GM18502 (cell line): ENCODE data around the gene LYRM4.
A peak's percentile ranks its signal among the peaks of the same experiment; 100 is the strongest.

Experiments
- ATAC-seq: cut with Tn5 transposase; IDR thresholded peaks from one replicate; pipeline ENCODE4 v1.9.1; 2021; ENCODE audit warnings: mild to moderate bottlenecking; ENCODE audit not compliant: unreplicated experiment, poor library complexity

The LYRM4 gene

DNA sequence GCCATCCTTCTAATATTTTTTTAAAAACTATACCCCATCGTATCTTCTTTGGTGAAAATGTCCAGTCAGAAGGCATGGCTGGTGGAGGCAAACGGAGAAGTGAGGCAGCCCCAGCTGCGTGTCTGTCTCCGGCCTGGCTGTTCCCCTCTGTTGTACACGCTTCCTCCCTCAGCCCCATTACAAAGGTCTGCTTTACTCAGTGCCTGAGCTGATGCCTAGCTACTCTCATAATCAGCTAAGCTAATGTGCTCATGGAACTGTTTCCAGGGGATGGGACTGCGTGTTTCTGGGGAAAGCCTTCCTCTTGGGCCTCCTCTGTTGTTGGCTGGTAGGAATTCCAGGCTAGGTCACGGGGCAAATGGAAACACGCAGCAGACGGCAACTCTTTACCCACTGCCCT, 108.3 kb downstream of the LYRM4 start:
- no peak for ATAC-seq

DNA sequence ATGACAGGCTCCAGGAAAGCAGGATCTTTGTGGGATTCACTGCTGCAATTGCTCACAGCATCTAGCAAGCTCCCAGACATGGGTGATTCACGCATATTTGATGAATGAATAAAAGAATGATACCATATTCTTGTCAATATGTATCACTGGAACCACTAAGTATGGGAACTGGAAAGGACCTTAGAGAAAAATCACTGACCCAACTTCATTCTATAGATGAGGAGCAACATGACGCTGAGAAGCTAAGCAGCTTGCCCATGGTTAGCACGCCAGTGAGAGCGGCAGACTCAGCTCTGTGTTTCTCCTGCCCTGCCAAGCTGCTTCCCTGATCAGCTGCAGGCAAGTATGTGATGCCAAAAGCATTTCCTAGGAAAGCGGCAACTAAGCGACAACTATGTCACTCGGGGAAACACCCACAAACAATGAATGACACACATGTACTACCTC, 108.8 kb downstream of the LYRM4 start:
- no peak for ATAC-seq

DNA sequence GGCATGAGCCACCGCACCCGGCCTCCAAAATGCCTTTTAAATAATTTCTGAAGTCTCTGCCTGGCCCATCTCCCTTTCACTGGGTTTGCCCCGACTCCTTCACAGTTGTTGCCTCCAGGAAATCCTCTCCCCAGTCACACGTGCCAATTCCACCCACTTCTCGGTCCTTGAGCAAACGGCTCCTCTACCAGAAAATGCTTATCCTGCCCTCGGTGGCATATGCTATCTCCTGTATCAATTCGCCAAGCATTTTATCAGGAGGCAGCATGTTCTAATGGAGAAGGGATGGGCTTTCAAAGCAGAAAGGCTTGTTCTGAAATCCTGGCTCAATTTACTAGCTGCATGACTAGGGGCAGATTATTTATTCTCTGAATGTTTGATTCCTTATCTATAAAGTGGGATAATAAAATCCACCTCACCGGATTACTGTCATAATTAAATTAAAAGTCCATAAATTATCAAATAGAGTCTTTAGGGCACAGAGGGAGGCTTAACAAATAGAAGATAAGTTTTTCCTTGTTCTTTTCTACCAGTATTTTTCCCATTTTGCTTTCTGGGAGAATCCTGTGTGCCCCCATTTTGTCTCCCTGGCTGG, 109.3 kb downstream of the LYRM4 start:
- no peak for ATAC-seq

DNA sequence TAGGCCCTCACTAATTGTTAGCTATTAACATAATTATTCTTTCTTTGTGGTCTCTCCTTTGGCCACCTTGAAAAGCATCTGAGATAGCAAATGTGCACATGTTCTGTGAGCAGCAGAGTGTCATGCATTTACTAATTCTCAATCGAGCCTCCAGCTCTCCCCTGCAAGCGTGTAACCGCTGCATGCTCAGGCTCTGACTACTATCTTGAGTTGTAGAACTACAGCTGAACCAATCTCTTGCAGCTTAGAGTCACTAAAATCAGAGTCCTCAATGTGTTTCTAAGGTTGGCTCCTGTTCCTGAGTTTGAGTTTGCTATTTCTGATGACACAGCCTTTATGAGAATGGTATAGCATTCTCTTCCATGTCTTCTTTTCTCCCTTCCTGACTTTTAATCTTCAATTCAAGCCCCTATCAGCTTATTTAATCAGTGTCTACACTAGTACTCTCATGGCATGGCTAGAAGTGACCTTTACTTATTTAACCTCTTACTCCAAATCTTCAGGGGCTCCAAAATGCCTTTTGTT, 110.1 kb downstream of the LYRM4 start:
- no peak for ATAC-seq

DNA sequence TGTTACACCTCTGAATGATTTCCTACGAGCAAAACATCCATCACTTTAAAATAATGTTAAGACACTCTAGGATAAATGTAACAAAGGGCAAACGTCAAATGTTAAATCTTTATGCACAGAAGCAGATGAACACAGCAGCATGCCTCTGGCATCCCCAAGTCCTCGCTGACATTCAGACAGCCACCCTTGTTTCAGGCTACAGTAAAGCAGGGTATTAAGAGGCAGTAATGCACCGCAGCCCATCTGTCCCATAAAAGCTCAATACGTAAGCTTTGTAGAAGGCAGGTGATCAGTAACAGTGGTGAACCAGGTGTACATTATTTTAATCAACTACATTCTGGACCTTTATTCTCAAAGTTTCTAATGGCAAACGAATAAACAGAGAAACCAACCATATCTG, 110.9 kb downstream of the LYRM4 start:
- no peak for ATAC-seq

DNA sequence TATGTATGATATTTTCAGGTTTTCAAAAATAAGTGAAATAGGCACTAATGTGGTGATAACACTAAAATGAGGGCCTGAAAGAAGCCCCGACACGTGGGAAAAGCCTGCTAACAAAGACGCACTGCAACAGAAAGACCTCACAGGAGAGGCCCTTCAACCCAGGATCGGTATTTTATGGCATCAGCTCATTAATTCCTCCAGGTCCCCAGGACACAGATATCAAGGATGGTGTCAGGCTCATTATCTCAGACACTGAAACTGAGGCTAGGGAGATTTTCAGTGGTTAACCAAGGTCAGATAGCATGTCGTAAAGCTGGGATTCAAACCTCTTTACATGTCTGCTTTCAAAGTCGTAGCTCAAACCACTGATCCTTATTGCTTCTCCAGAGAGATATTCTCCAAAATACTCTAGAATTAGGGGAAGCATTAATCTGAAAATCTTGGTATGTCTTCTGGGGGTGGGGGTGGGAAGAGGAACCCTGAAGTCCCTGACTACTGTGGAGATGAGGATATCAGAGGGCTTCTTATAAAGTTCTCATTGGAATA, 111.5 kb downstream of the LYRM4 start:
- ATAC-seq, result no peak

DNA sequence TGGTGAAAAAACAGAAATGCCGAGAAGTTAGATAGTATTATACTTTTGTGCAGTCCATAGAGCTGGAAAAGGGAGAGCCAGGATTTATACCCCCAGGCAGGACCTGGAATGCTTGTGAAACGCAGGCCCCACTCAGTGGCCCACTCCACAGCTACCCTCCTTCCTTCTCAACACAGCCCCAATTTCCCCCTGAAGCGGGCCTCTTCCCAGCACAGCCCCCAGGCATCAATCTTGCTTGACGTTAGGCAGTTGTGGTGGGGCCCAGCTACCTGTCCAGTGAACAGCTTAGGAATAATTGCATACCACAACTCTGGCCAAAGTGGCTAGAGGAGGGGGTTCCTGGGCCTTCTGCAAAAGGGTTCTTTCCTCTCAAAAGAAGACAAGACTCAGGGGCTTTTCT, 114.4 kb downstream of the LYRM4 start:
- no peak for ATAC-seq

DNA sequence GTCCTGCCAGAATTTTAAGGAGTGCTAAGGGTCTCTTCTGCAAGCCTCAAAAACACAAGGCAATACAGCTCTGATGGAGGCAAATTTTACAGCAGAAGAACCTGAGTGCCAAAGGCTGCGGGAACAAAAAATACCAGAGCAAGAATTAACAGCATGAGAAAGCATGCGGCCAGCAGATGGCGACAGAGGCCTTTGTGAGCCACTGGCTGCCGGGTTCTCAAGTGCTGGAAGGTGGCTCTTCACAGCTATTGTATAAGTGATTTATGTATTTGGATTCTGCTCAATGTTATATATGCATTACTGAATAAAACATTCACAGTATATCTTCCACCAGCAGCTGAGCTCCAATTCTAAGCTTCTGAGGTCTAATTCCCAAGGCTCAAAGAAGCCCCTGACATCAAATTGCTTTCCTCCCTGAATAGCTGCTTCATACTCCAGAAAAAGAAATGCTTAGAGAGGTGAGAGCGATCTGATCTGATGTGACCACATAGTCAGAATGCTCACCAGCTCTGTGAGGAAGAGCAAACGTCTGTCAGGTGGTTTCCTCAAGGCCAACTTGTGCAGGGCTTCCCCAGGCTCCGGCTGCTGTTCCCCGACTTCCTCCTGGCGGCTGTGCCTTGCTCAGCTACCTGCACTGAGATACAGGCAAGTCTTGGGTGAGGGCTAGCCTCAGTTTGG, 117.0 kb downstream of the LYRM4 start:
- ATAC-seq, result no peak

DNA sequence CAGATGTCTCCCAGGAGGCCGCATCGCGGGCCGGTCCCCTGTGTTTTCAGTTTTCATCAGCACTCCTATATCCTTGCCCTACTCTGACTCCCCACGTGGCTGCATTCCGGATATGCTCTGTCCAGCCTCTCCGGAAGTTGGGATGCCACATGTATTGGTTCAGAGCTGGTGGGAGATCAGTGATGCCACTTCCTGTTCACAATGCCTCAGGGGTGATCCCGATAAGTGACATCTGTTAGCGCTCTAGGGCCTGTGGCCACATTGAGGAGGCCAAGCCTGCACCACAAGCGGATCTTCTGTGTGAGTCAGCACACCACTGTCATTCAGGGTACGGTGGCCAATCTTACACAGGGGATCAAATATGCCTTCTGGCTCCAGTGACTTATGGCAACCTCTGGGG, 117.8 kb downstream of the LYRM4 start:
- ATAC-seq, result no peak

DNA sequence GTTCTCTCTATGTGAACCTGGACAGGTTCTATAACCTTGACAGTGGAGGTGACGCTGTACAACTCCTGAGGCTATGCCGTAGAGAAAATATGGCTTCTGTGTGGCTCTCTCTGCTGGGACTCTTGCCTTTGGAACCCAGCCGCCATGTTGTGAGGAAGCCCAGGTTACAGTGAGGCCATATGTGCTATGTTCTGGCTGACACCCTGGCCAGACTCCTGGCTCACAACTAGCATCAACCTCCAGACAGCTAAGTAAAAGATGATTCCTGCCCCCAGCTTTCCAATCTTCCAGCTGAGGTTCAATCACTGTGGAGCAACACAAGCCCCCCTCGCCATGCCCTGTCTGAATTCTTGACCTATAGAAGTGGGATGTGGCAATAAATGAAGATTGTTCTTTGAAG, 118.6 kb downstream of the LYRM4 start:
- ATAC-seq, result no peak

DNA sequence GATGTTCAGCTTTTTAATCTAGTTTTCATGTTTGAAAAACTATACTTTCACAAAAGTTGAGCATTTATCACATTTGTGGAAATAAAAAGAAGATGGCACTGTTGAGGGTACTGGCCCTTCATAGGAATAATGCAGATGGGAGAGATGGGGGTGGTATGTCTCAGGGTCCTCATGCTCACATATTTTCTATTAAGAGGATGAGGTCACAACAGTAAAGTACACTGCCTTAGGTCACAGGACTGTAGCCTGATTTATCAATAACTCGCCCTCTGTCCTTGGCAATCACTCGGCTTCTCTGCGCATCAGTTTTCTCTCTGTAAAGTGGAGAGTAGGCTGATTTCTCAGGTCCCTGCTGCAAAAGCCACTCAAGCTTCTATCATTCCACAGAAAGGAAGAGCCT, 119.7 kb downstream of the LYRM4 start:
- no peak for ATAC-seq

DNA sequence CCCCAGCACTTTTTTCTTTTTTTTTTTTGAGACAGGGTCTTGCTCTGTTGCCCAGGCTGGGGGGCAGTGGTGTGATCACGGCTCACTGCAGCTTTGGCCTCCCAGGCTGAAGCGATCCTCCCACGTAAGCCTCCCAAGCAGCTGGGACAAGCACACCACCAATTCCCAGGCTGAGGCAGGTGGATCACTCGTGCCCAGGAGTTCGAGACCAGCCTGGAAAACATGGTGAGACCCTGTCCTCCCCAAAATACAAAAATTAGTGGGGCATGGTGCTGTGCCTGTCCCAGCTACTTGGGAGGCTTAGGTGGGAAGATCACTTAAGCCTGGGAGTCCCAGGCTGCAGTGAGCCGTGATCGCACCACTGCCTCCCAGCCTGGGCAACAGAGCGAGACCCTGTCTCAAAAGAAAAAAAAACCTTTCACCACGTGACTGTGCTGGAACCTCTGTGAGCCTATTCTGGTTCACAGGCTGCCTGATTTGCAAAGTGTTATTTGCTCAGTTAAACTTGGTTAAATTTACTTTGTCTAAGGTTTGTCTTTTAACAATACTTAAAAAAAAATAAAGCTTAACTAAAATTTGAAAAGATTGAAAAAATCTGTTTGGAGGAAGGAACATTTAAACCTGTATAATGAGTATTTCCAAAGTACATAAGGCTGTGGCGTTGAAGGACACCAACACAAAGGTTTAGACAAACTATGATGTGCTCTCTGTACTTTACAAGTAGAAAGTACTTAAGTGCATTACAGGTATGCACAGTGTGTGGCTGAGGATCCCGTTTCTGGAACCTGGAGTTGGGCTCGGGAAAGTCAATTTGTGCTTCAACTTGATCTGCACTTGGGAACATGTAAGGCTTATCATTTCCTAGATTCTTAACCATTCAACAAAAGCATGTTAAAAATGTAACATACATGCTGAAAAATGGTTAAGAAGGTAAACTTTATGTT, 120.7 kb downstream of the LYRM4 start:
- ATAC-seq, result no peak

DNA sequence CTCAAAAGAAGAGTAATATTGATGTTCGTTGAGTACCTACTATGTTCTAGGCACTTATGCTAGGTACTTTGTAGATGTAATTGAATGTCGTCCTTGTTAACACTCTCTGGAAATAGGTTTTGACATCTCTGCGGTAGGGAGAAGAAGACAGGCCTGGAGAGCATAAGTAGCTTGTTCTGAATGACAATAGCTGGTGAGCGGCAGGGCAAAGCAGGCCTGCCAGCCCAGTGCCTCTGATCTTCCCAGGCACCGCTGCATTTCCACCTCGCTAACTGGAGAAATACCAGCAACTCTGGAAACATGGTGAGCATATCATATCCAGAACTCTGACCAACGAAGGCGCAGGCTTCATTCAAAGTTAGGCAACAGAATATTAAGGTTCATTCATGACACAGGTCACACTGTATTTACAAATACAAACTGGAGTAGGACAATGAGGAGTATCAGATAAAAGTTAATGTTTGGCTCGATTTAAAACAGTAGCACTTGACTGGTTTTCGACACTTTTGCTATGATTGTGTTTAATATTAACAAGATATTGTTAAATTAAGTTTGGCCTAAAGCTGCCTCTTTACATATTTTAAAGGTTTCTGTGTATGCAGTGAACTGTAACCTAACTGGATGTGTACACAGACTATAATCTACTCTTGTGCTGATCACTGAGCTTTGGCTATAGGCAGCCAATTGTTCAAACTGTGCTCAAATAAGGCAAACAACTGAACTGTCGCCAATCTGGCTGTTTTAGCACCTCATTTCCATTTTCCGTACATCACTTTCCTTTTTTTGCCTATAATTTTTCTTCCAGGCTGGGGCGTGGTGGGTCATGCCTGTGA, 121.5 kb downstream of the LYRM4 start:
- ATAC-seq, result no peak

DNA sequence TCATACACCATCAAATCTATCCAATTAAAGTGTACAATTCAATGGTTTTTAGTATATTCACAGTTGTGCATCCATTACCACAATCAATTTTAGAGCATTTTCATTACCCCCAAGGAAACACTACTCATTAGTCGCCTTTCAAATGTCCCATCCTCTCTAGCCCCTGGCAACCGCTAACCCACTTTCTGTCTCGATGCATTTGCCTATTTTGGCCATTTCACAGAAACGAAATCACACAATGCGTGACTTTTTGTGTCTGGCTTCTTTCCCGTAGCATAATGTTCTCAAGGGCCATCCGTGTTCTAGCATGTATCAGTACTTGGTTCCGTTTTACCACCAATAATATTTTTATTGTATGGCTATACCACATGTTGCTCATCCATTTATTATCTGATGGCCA, 123.9 kb downstream of the LYRM4 start:
- ATAC-seq, result no peak

DNA sequence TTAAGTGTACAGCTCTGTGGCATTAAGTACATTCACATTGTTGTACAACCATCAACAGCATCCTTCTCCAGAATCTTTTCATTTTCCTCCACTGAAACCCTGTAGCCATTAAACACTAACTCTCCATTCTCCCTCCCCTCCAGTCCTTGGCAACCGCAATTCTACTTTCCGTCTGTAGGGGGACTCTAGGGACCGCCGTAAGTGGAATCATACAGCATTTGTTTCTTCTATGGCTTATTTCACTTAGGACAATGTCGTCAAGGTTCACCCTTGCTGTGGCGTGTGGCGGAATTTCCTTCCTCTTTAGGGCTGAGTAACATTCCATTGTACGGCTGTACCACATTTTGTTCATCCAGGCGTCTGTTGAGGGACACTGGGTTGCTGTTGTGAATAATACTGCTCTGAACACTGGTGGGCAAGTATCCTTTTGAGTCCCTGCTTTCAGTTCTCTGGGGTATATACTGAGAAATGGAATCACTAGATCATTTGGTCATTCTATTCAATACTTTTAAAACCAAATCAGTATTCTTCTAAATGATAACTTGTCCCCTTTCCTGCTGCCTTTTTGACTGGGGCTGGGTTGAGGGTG, 124.9 kb downstream of the LYRM4 start:
- ATAC-seq, result no peak

DNA sequence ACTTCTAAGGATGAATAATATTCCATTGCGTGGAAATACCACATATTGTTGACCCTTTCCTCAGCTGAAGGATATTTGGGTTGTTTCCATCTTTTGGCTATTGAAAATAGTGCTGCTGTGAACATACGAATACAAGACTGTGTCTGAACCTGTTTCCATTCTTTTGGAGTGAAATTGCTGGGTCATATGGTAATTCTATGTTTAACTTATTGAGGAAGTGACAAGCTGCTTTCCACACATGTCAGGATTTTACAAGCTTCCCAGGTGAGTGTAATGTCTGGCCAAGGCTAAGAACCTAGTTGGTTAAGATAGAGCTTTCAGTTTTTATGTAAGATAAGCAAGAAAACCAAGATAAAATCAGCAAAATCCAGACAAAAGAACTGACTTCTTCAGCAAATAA, 126.8 kb downstream of the LYRM4 start:
- ATAC-seq, result no peak

DNA sequence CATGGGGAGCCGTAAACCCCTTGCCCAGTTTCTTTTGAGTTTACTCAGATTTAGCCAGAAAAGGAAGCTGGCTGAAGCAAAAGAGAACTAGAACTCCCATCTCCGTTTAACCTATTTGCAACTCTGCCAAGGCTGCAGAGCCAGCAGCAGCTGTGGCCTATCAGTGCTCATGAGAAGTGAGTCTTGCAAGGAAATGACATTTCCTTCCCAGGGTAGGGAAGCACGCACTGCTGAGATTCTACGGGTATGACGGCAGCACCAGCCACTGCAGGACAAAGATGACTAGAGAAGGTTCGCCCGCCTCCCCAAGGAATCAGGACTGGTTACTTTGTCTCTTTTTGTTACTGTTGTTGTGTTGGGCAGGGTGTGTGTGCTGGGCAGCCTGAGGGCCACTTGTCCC, 128.0 kb downstream of the LYRM4 start:
- peak; percentile 98 for ATAC-seq

DNA sequence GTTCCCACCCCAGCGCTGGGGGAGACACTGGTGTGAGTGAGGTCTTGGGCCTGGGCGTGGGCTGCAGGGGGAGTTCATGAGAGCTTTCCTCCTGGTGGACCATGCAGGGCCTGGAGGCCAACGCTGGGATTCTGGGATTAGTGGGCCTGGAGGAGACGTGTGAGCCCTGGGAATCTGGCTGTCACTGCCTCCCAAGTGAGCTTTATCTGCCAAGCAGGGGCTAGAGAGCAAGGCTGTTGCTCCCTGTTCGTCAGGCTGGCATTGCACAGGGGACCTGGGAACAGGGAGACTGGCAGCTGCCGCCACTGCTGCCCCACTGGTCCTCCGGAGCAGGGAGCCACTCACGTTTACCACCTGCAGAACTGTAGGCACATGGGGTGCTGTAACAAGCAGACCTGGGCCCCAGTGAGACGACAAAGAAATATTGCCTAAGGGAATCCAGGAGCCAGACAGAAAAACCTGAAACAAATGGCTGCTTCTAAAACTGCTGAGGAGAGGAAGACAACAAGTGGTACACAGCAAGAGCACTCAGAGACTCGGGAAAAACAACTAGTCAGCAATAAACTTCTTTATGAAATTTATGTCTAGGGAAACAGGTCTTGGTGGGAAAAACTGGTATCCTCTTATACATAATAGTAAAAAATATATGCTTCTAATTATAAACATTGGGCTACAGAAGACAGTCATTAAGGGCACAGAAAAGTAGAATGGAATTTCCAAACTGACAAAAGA, 130.4 kb downstream of the LYRM4 start:
- ATAC-seq, result no peak

DNA sequence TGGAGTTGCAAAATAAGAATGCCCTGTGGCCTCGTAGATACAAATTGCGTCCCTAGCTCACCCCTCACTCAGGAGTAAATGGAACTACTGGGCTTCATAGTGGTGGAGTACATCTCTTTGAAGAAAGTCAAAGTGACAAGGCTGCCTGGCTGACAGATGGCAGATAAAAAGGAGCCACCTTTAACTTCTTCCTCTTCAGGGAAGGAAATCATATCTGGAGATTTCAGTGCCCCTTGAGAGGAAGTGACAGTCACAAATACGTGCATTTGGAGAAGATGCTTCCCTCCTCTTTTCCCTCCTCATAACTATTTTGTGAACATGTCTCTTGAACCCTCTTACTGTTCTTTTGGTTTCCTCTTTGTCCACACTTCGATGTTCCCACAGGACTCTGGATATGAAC, 132.4 kb downstream of the LYRM4 start:
- ATAC-seq, result no peak
